ENCODE measurements around the gene ALPI.

ALPI gene

GRCh38 chr2:232465061-232465460, 9.1 kb downstream of the ALPI start:
- no peak for DNase-seq

DNA sequence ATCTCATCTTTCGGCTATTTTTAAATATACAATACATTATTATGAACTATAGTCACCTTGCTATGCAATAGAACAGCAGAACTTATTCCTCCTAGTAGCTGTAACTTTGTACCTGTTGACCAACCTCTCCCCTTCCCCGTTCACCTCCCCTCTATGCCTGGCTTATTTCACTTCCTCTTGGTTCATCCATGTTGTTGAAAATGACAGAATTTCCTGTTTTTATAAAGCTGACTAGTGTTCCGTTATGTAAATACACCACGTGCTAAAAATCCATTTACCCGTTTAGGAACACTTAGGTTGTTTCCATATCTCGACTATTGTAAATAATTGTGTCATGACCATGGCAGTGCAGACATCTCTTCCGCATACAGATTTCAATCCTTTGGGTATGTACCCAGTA, 10.3 kb downstream of the ALPI start:
- DNase-seq = no peak

GRCh38 chr2:232473467-232473890, 17.5 kb downstream of the ALPI start:
- no peak for DNase-seq

GRCh38 chr2:232476045-232476444, 20.1 kb downstream of the ALPI start:
- no peak for DNase-seq

GRCh38 chr2:232476791-232477190, 20.8 kb downstream of the ALPI start:
- DNase-seq = no peak

DNA sequence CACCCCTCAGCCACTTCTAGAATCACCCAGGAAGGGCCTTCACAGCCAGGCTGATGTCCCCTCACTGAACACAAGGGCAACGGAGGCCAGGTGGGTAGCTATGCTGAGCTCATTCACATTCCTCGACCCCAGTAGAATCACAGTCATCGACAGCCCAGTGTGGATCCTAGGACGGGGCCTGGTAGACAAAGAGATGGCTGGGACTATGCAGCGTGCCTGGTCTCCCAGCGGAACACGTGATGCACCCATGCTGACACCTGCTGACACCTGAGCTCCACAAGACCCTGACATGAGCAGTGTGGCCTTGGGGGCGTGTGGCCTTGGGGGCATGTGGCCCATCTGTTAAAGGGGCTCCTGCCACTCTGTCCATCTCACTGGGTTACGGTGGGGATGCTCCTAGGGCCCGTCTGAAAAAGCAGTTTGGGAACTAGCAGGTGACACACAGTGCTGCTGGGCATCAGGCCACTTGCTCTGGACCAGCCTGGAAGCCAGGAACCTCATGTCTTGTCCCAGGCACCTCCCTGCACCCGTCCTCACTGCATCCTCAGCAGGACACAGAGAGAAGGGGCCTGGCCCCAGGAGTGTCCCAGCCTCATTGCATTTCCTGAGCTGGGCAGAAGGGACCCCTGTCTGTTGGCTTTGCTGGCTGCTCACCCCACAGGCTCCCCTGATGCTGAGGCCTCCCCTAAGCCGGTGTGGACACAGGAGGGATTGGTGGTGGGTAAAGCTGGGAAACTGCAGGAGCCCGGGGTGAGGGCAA, 22.0 kb downstream of the ALPI start:
- no peak for DNase-seq

- DNase-seq = no peak
Observed at GRCh38 chr2:232478571-232479340, 22.8 kb downstream of the ALPI start.

DNA sequence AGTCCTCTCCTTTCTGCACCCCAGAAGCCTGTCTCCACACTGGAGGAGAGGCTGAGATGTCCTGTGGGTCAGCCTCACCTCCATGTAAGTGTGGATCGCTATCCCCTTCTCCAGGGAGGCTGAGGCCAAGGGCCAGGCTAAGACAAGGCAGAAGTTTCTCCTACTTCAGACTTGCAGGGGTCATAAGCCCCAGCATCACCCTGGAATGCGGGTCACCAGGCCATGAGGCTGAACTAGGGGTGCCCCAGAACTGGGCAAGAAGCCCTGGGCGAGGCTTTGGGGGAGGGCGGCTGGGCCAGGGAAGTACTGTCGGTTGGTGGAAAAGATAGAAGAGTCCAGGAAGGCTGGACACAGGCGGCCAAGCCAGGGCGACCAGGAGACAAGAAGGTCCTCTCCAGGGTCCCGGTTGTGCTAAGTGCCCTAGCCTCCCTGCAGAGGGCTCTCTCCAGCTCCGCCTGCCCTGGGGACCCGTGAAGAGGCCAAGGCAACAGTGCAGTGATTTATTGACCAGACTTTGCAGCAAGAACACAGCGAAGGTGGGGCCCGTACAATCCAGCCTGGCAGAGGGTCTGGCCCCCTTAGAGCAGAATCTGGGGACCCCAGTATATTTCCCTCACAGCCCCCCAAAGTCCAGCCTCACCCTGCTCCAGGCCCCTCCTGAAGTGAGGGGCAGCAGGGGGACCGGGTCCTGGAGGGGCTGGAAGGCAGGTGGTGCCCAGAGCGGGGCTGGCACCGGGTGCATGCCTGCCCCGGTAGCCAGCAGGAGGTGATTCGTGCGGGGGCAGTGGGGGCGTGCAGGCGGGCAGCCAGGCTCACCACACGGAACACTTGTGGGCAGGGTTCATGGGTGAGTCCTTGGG, 23.6 kb downstream of the ALPI start:
- no peak for DNase-seq

DNA sequence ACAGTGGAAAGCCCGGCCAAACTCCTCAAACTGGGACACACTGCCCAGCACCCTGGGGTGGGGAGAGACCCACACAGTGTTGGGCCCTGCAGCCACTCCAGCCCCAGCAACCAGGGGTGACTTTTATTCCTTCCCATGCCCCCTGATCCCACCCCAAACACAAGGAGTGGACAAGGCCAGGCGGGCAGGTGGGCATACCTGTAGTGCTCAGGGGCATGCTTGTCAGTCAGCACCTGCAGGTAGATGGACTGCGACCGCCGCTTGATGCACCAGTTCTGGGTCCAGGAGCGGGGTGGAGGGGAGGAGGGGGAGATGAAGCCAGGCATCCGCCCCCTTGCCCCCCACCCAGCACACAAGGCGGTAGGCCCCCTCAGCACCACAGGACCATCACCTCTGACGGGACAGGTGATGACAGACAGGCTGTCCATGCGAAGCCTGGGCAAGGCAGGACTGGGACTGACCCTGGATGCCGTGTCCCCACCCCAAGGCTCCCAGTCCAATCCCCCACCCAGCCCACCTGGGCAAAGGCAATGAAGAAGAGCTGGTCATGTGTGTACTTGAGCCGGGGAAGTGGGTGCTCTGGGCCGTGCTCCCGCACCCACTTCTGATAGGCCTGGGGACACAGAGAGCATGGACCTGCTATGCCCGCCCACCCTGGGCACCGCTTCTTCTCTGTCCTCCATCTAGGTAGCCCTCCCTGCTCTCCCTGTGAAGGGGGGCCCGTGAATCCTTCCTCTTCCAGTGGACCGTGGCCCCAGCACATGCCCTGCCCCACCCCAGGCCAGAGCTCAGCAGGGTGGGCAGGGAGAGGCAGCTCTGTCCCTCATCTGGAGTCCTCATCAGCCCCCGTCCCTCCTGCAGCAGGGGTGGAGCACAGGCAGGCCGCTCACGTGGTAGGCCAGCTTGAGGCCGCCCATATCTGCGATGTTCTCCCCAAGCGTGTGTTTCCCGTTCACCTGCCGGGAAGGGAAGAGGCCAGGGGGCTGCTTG, 24.5 kb downstream of the ALPI start:
- DNase-seq = no peak

DNA sequence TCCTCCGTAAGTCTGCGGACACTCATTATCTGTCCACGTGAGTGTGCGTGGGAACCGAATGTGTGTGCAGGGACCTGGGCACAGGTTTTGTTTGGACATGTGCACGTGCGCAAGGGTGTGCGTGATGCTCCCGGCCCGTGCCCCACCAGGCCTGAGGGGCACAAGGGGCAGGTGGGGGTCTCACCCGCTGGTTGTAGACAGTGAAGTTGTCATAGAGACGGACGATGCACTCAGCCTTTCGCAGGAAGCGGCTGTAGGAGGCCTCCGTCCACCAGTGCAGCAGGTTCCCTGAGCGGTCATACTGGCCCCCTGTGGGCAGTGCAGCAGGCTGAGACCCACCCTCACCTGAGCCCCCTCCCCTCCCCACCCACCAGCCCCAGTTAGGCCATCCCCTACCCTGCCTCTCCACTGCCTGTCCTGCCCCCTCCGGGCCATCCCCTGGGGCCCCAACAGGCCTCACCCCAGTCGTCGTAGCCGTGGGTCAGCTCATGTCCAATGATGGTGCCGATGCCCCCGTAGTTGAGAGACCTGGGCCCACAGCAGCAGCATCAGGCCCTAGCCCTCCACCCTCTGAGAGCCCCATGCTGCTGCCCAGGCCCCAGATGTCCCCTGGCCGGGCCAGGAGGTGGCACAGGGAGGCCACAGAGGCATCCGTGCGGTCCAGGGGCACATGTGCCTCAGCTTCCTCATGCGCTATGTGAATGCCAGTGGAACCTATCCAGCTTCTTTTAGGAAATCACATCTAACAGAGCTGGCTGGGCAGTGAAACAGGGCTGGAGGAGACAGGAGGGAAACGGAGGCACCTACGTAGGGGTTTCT, 25.6 kb downstream of the ALPI start:
- no peak for DNase-seq

DNA sequence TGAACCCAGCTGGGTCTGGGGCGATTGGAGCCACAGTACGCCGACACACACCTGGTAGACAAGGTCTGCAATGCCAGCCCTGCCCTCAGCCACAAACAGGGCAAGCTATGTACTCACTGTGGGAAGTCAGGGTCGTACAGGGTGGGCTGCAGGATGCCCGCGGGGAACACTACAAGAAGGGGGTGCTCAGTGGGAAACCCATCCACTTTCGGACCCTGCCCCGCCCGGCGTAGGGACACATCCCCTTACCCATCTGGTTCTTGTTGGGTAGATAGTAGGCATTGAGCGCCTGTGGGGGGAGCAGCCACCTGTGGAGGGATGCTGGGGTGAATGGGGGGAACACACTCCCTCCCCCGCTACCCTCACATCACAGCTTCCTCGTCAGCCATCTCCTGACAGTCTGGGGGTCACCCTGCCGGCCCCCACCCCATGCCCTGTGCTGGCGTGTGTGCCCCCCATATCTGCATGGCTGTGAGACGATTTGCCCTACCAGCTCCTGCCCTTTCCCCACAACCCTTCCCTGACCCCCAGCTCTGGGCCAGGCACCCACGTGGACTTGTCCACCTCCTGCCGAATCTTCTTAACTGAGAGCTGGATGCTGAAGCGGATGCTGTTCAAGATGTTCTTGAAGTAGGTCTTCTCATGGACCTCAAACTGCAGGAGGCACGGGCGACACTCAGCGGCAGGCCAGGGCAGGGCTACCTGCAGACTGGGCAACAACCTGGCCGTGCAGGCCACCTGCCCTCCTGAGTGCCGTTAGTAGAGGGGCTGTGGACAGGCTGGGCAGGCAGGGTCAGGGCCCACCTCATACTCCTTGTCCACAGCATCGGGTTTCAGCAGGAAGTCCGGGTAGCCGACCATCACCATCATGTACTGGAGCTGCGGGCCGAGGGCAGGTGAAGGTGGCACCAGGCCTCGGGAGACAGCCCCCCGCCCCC, 26.6 kb downstream of the ALPI start:
- no peak for DNase-seq

GRCh38 chr2:232483311-232483922, 27.5 kb downstream of the ALPI start:
- DNase-seq = no peak

GRCh38 chr2:232483923-232484627, 28.1 kb downstream of the ALPI start:
- DNase-seq = no peak

DNA sequence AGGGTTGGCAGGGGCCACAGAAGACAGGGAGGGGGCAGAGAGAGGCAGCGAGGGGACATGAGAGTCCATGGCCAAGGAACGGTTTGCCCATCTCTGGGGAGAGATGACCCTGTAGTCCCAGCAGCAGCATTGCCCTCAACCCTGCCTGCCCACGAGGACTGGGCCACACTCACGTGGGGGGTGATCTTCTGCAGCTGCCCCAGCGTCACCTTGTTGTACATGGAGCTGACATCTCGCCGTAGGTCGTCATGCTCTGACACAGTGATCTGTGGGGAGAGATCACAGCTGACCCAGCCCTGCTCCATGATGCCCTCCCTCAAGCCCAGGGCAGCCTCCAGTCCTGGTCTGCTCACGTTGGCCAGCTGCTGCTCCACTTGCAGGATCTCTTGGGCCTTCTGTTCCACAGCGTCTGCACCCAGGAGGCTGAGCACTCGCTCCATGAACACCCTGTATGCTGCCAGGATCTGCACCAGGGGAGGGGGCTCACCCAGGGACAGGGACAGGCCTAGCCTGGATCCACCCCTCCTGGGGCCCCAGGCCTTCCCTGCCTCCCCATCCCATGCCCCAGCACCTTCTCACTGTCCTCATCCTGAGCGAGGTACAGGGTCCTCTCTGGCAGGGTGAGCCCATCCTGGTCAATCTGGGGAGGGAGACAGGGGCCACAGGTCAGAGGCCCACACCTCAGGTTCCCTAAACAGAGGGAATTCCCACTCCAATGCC, 28.8 kb downstream of the ALPI start:
- DNase-seq = no peak

GRCh38 chr2:232485348-232485756, 29.4 kb downstream of the ALPI start:
- DNase-seq = no peak

- no peak for DNase-seq
Observed at GRCh38 chr2:232485757-232486557, 30.0 kb downstream of the ALPI start.

All from CD4-positive, alpha-beta T cell treated with Interleukin-21 for 1 hour (primary cell).